ENCODE measurements around the gene IL7R.
"Not testable (repeated sequence)": the region's sequence is repeated elsewhere in the genome, so short reads cannot be mapped to it uniquely, and the experiment has no call there.

IL7R gene

DNA sequence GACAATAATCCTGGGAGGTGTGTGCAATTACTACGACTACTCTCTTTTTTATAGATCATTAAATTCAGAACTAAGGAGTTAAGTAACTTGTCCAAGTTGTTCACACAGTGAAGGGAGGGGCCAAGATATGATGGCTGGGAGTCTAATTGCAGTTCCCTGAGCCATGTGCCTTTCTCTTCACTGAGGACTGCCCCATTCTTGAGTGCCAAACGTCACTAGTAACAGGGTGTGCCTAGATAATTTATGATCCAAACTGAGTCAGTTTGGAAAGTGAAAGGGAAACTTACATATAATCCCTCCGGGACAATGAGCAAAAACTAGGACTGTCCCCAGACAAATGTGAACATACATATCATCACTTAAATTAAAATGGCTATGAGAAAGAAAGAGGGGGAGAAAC is 20.2 kb downstream of the IL7R start:
- DNase-seq (ENCODE audit: low spot score) = no peak

DNA sequence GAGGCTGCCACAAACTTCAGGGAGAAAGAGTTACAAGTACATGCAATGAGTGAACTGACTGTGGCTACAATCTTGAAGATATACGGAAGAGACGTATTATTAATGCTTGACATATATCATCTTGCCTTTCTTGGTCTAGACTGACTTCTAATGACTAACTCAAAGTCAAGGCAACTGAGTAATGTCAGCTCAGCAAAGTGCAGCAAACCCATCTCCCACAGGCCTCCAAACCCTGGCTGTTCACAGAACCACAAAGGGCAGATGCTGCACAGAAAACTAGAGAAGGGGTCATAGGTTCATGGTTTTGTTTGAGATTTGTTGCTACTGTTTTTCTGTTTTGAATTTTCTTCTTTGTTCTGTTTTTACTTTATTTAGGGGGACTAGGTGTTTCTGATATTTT is 21.0 kb downstream of the IL7R start:
- no peak for DNase-seq (ENCODE audit: low spot score)

DNA sequence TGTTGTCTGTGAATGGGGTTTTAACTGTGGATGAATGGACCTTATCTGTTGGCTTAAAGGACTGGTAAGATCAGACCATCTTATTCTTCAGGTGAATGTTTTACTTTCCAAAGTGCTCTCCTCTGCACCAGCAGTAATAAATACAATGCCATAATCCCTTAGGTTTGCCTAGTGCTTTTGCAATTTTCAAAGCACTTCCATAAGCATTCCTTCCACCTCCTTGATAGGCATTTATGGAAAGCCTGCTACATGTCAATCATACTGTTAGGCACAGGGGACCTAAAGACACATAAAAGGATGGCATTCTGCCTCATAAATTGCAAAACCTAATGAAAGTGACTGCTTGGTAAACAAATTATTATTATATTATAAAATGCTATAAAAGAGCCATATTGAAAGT is 21.4 kb downstream of the IL7R start:
- no peak for DNase-seq (ENCODE audit: low spot score)

DNA sequence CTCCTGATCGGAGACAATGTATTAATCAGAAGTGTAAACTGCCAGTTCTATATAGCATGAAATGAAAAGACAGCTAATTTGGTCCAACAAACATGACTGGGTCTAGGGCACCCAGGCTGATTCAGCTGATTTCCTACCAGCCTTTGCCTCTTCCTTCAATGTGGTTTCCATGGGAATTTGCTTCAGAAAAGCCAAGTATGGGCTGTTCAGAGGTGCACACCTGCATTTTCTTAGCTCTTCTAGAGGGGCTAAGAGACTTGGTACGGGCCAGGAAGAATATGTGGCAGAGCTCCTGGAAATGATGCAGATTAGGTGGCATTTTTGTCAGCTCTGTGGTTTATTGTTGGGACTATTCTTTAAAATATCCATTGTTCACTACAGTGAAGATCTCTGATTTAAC is 22.4 kb downstream of the IL7R start:
- no peak for DNase-seq (ENCODE audit: low spot score)

DNA sequence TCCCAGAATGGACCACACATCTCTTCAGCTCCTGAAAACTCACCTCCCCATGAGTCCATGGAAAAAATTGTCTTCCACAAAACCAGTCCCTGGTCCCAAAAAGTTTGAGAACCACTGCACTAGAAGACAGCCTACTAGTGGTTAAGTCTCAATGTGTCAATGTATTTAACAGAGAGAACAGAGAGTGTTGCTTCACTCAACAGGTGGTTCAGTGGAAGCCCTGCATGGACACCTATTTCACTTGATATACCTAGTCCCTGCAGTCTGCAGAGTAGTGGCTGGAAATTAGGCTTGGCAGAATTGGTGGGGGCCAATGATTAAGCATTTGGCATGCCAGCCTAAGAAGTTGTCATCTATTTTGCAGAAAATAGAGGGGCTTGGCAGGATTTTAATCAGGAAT is 23.0 kb downstream of the IL7R start:
- DNase-seq (ENCODE audit: low spot score) = no peak

DNA sequence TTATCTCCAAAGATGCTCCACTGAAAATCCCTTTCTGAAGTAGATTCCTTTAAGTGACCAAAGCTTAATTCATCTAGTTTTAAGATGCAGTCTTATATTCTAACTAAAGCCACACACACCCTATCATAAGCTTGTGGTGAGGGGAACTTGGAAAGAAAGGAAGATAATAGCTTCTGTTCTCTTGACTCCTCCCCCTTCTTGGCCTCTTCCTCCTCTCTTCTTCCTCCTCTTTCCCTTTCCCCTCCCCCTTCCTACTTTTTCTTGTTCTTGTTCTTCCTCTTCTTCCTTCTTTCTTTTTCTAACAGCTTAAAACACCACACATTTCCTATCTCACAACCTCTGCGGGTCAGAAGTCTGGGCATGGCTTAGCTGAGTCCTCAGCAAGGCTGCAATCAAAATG is 23.5 kb downstream of the IL7R start:
- no peak for DNase-seq (ENCODE audit: low spot score)

DNA sequence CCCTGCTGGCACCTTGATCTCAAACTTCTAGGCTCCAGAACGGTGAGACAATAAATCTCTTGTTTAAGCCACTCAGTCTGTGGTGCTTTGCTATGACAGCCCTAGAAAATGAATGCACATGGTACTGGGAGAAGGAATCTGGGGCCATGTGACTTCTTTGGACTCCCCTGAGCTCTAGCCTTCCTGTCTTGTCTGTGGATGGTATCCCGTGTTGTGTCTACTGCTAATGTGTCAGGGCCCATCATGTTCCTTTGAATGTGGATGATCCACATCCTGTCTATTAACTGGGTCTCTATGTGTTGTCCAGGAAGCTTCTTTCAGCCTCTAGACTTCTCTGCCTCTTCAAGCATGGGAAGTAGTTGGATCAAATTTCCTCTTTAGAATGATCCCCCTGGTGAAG is 25.1 kb downstream of the IL7R start:
- no peak for DNase-seq (ENCODE audit: low spot score)

DNA sequence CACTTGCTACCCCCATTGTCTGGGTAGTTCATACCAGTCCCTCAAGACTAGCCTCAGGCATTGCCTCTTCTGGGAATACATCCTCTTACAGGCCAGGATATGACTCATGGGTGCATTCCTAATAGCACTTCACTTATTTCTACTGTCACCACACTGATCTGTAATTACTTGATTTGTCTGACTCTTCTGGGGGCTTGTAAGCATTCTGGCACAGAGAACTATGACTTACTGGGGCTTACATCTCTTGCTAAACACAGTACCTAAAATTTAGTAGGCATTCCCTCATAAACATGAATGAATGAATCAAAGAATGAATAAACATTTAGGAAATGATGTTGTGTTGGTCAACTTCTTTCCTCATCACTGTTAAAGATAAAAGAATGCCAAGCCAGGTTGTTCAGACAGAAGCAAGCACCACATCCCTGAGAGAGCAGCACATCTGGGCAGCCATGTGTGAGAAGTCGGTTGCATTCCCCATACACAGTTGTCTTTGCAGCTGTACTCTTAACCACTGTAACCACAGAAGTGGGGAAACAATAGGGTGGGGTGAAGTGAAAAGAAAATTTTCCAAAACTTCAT is 27.6 kb downstream of the IL7R start:
- DNase-seq (ENCODE audit: low spot score) = no peak

DNA sequence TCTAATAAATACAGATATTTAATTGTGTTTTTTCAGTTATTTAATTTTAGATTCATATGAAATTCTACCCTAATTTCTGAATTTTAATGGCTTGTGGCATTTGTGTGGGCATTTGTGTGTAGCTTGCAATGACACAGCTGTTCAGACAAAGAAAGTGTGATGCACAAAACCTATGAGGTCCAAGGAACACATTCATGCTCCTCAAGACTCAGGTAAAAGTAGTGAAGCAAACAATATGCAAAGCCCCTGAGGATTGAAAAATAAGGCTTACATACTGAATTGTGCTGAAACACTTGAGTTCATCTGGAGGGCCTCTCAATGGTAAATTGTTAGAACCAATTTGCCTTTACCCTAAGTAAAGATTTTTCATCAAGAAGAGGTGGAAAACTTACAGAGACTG is 28.1 kb downstream of the IL7R start:
- no peak for DNase-seq (ENCODE audit: low spot score)

DNA sequence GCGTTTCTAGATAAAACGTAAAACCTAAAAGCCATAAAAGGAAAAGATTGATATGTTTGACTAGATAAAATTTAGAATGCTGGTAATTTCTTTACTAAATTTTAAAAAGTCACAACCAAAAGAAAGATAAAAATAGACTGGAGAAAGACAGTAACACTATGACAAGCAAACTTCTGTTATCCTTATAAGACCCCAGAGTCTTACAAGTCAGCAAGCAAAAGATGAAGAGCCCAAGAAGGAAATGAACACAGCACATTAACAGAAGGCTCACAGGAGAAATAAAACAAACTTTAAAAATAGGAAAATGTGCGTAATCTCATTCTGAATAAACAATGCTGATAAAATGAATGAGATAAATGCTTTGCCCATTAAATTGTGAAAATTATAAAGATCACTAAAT is 29.7 kb downstream of the IL7R start:
- DNase-seq (ENCODE audit: low spot score) = no peak

DNA sequence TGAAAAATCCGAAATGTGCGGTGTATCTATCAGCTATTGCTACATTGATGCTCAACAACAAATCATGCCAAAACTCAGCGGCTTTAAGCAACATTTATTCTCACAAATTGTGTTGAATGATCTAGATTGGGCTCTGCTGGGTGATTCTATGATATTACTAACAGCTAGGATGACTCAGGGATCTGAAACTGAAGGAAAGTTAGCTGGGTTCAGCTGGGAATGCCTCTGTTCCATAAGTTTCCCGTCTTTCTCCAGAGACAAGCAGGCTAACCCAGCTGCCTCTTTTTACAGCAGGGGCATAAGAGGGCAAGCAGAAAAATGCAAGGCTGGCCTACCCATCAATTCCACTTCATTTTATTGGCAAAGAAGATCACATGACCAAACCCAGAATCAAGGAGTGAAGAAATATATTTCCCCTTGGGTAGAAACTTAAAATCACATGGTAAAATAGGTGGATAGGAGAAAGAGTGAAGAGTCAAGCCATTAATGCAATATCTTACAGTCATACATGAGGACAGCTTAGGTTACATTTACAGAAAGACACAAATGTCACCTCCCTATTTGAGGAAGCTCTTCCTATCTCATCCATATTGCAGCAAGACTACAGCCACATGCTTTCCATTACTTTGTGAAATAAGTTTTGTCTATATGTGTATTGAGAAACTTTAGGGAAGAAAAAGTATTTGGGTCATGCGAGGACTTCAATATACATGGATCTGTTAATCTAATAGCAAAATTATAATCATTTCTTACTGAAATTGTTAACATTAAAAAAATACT is 30.8 kb downstream of the IL7R start:
- DNase-seq (ENCODE audit: low spot score) = no peak

DNA sequence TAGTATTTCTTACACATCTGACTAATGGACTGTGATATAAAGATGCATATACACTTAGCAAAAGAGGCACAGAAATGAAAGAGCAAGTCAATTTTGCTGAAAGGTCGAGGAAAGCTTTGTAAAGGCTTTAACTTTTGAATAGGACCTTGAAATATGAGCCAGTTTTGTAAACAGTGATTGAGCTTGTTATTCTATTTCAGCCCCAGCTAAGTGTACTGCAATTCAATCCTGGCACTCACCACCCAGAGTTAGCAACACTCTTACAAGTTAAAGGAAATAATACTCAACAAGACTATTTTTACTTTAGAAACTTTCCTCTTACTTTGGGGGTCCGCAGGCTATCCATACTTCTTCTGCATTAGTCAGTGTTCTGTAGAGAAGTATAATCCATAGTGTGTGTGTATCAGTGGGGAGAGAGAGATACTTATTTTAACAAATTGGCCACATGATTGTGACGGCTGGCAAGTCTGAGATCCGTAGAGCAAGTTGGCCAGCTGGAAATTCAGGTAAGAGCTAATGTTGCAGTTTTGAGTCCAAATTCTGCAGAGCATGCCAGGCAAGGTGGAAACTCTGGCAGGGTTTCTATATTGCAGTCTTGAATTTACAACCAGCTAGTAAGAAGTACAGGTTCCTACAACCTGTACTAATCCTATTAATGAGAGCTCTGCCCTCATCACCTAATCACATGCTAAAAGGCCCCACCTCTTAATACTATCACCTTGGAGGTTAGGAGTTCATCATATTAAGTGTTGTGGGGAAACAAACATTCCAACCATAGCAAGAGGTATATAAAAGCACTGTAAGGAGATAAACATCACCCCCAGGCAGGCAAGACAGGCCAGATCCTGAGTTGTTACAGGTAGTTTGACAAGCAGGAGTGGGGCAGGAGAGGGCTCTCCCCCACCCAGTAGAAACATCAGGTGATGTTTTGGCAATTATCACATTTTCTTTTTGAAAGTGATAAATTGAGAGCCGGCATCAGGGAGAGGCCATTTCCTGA is 33.6 kb downstream of the IL7R start:
- DNase-seq (ENCODE audit: low spot score) = no peak

DNA sequence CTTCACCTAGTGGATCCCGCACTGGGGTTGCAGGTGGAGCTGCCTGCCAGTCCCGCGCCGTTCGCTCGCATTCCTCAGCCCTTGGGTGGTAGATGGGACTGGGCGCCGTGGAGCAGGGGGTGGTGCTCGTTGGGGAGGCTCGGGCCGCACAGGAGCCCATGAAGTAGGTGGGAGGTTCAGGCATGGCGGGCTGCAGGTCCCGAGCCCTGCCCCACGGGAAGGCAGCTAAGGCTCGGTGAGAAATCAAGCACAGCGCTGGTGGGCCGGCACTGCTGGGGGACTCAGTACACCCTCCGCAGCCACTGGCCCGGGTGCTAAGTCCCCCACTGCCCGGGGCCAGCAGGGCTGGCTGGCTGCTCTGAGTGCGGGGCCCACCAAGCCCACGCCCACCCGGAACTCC is 36.1 kb downstream of the IL7R start:
- not testable (repeated sequence) for DNase-seq (ENCODE audit: low spot score)

DNA sequence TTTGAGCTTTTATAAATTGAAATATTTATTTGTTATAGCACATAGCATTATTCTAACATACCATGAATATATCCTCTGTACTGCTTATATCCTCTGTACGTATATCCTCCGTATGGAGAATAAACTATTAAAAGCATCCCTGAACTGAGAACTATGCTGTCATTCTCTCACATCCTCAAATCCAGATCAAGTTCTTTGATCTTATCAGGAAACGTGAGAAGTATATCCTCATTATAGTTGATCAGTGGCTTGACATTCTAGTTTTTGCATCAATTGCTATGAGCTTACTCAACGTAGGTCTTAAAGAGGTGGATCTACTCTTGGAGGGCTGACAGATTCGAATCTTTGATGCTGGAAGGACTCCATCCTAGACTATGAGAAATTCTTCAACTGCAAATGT is 37.4 kb downstream of the IL7R start:
- no peak for DNase-seq (ENCODE audit: low spot score)

DNA sequence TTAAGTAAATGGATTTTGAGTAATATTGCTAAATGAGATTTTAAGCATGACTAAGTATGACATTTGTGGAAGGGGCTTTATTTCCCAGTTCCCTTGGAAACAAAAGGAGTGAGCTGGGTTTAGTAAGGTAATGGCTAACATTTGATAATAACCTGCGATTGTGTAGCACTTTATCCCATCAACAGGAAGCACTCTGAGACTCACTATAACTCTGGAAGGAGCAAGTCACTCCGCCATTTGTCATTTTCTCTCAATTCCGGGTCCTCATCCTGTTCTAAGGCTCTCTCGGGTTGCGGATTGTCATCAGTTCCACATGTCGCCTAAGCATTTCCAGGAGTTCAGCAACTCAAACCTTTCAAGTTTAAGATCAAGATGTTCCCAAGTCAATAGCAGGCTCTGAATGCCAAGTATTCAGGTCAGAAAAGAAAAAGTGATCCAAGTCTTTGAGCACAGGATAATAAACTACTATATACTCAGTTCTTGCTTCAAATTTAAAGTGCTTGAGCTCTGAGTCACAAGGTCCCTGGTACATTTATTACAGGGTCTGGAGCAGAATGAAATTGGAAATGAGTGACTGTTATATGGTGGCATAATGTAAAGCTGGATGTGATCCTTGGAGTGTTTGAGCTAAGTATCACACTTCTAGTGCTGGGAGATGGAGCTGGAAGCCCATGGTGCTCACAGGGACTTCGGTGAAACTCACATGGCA is 42.4 kb downstream of the IL7R start:
- DNase-seq (ENCODE audit: low spot score) = no peak

DNA sequence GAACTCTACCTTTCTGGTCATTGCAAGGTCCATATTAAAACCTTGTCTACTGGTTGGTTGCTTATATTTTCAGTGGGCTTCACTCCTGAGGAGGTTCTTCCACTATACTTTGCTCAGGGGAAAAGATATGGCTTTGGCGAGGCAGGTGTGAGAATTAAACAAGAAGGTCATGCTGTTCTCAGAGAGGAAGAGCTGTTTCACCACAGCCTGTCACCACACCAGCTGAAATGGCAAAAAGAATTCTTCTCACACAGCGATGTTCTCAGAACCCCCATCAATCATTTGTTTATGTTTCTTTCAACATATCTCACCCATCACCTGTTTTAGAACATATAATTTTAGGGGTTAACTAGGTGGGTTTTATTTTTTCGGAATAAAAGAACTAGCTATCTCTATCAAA is 43.1 kb downstream of the IL7R start:
- DNase-seq (ENCODE audit: low spot score) = no peak

DNA sequence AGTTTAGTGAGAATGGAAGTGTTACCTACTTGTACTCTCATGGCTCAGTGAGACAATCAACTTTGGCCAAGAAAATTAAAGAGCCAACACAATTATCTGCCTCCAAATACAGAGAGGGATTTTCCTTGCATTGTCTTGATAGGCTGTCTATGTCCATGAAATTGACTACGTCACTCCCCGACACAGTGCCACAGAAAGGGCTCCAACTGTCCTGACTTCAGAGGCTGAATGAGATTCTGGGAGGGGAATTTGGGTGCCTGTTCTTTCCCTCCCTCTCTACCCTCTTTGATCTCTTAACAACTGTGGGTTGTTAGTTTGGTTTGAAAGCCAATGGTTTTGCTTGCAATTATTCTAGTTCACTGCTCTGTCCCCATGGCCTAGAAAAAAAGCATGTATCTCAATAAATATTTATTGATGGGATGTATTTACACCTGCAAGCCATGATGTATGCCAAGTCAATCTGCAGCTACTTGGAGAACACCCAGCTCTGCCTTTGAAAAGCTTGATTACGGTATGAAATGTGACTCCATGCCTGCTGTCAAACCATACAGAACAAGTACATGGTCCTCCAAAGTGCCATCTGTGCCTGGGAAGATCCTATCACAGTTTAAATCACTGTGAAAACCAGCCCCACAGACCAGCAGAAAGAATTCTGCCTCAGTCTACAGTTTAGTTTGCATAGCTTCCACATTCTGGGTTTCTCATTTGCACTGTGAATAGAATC is 44.4 kb downstream of the IL7R start:
- DNase-seq (ENCODE audit: low spot score) = no peak

DNA sequence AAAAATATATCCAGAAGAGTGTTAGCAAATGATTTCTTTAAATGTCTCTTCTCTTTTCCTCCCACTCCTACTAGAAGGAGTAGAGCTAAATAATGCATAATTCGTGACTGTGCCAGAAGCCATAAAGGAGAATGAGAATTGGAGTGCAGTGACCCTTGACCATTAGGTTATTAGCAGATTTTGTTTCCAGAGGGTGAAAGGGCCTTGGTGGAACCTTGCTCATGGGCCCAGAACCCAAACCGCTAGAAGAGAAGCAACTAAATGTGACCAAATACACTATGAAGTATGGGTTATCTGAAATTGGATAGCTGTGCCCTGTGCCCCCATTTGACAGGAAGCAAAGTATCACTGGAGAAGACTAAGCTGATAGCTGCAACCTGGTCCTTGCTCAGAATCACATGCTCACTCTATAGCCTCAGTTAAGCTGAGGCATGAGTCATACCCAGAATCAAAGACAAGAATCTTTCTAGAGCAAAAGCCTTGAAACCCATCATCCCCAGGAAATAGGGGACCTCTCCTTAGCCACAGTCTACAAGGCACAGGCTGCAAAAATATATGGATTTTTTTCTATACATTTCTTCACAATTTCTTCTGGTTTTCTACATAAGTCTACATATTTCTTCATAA is 45.5 kb downstream of the IL7R start:
- no peak for DNase-seq (ENCODE audit: low spot score)

DNA sequence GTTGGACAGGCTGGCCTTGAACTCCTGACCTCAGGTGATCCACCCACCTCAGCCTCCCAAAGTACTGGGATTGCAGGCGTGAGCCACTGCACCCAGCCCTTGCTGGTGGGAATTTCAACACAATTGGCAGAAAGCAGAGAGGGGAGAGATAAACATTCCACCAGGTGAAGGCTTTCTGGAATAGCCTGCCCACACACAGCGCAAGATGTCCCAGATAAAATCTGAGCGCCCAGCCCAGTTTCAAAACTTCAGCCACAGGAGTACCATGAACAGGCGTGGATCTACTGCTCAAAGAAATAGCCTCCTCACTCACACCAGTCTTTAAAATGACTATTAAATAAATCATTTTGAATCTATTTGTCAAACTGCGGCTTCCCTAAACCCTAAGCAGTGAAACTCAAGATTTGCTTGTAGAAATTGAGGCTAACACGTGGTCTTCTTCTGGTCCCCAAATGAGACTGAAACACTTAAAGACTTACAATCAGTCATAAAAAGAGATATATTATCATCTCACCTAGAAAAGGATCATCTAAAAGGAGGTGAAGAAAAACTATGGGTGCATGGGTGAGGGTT is 47.0 kb downstream of the IL7R start:
- no peak for DNase-seq (ENCODE audit: low spot score)

DNA sequence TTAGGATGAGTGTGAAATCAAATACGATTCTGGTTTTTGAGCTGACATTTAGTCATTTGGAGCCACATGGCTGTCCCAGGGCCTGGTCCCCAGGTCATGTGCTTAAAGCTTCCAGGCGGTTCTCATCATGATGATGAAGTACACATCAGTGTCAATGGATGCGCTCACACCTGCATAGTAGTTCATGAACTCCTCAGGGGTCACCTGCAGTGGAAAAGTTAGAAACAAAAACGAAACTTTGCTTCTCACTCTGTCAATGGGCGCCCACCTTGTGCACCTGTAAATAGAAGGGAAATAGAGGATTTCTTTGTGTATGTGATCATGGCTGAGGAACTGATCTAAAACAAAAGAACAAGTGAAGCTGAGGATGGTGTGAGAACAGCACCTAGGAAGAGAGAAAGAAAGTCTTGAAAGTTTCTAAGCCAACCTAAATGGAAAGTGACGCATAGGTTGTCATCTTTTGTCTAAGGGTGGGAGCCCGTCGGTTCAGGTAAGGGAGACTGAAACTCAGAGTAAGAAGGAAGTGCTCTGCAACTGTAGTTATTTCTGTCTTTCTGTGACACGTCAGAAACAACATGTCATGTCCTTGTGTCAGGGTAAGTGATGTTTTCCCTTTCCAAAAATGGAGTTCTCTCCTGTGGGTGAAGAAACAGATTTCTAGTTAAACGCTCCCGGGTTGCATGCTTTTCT is 47.9 kb downstream of the IL7R start:
- DNase-seq (ENCODE audit: low spot score) = no peak
